Measurements from ENCODE around the gene SIRPB2. TPM values are rescaled to one million over a fixed set of nuclear protein-coding genes. Genes with fewer than 3 reads are reported as not detected.

The SIRPB2 gene
- polyA plus RNA-seq, 1 experiment, result not detected

- H3K27me3 ChIP-seq (ENCODE audit: control insufficient read depth, insufficient read depth, low read length), result no peaks in the 10 kb centered on the region
- no peak overlapping the region for H3K4me3 ChIP-seq (ENCODE audit: low read depth, low read length)
- no peak overlapping the region for H3K27ac ChIP-seq (ENCODE audit: low read depth, low read length)
- H3K9me3 ChIP-seq (ENCODE audit: control insufficient read depth, insufficient read depth, low read length), result no peaks in the 10 kb centered on the region
- ChIA-PET CTCF (interaction anchor here (1.0 to 2.7 kb wide), 2 partner anchors 8 to 9 kb away, joined by 3 to 10 read pairs; no protein-coding TSS in a partner anchor), POLR2A (interaction anchor here (1.2 kb wide), 1 partner anchor 29 kb away, joined by 3 read pairs; no protein-coding TSS in a partner anchor)
- no peak for TF ChIP-seq CTCF (IDR thresholded peaks at IDR 0.05; ENCODE audit: low read depth, low read length)
- DNase-seq (ENCODE audit: low read depth, low spot score), result no peak
These were observed 62.0 kb downstream of the SIRPB2 start for GRCh38 chr20:1429143-1429728.

GRCh38 chr20:1427457-1428054 lies 63.7 kb downstream of the SIRPB2 start:
- peak; percentile 22; the same call in 1 of the 2 replicates for TF ChIP-seq CTCF (IDR thresholded peaks at IDR 0.05; ENCODE audit: low read depth, low read length)
- no peaks in the 10 kb centered on the region for H3K9me3 ChIP-seq (ENCODE audit: control insufficient read depth, insufficient read depth, low read length)
- CTCF ChIA-PET, result interaction anchor here (0.8 to 2.7 kb wide), 5 partner anchors 8 to 44 kb away, joined by 3 to 10 read pairs (median 3); no protein-coding TSS in a partner anchor
- H3K4me3 ChIP-seq (ENCODE audit: low read depth, low read length), result no peak overlapping the region
- POLR2A ChIA-PET, result no interaction called here
- H3K27ac ChIP-seq (ENCODE audit: low read depth, low read length), result no peak overlapping the region
- no peak for DNase-seq (ENCODE audit: low read depth, low spot score)
- H3K27me3 ChIP-seq (ENCODE audit: control insufficient read depth, insufficient read depth, low read length), result no peaks in the 10 kb centered on the region

GRCh38 chr20:1426231-1426849 lies 64.9 kb downstream of the SIRPB2 start:
- CTCF ChIA-PET, result interaction anchor here (1.0 to 1.5 kb wide), 6 partner anchors 9 to 113 kb away, joined by 3 to 5 read pairs (median 3); no protein-coding TSS in a partner anchor
- no peaks in the 10 kb centered on the region for H3K27me3 ChIP-seq (ENCODE audit: control insufficient read depth, insufficient read depth, low read length)
- DNase-seq (ENCODE audit: low read depth, low spot score), result no peak
- H3K4me3 ChIP-seq (ENCODE audit: low read depth, low read length), result no peak overlapping the region
- H3K27ac ChIP-seq (ENCODE audit: low read depth, low read length), result no peak overlapping the region
- H3K9me3 ChIP-seq (ENCODE audit: control insufficient read depth, insufficient read depth, low read length), result no peaks in the 10 kb centered on the region
- POLR2A ChIA-PET, result no interaction called here
- TF ChIP-seq CTCF (IDR thresholded peaks at IDR 0.05; ENCODE audit: low read depth, low read length), result no peak

Small RNAs within 50 kb of the gene (small RNA-seq; reads per million reads assigned to genes)
- gene RNU6-917P (ENCODE audit: insufficient read length, low read depth), result not detected

Other genes starting within 250 kb of the SIRPB2 start
- 1.5 and 2.6 TPM in 2 replicates for gene SNPH, start 225.1 kb downstream of the SIRPB2 start, polyA plus RNA-seq (2011; rRNA removed)
- gene SDCBP2, start 162.3 kb downstream of the SIRPB2 start, polyA plus RNA-seq (2011; rRNA removed), result 2.0 and 2.1 TPM in 2 replicates
- 579 and 685 TPM in 2 replicates for gene FKBP1A, start 98.4 kb downstream of the SIRPB2 start, polyA plus RNA-seq (2011; rRNA removed)
- gene NSFL1C, start 24.6 kb downstream of the SIRPB2 start, polyA plus RNA-seq (2011; rRNA removed), result 23.0 and 23.4 TPM in 2 replicates
- not detected in 2 replicates for gene SIRPD, start 66.3 kb upstream of the SIRPB2 start, polyA plus RNA-seq (2011; rRNA removed)
- gene SIRPB1, start 128.6 kb upstream of the SIRPB2 start, polyA plus RNA-seq (2011; rRNA removed), result not detected in 2 replicates
- not detected in 2 replicates for gene SIRPG, start 166.4 kb upstream of the SIRPB2 start, polyA plus RNA-seq (2011; rRNA removed)